Measurements from ENCODE around the gene TBCB. TPM values are rescaled to one million over a fixed set of nuclear protein-coding genes. Genes with fewer than 3 reads are reported as not detected.

The TBCB gene
- total RNA-seq, 2 donors from 2014 or later: 105 to 162 TPM

DNA sequence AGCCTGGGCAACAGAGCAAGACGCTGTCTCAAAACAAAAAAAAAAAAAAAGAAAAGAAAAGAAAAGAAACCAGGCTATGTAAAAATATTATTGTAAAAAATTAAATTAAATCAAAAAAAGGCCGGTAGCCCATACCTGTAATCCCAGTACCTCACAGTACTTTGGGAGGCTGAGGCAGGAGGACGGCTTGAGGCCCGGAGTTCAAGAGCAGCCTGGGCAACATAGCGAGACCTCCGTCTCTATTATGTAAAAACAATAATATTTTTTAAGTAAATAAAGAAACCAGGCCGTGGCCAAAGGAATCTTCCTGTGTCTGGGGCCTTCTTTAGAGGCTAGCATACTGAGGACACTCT is 23.8 kb downstream of the TBCB start:
- ATAC-seq (replicated peaks): no peak
- Mint-ChIP-seq H3K27me3 (no peaks in the 10 kb centered on the region), H3K9me3 (no peaks in the 10 kb centered on the region)

DNA sequence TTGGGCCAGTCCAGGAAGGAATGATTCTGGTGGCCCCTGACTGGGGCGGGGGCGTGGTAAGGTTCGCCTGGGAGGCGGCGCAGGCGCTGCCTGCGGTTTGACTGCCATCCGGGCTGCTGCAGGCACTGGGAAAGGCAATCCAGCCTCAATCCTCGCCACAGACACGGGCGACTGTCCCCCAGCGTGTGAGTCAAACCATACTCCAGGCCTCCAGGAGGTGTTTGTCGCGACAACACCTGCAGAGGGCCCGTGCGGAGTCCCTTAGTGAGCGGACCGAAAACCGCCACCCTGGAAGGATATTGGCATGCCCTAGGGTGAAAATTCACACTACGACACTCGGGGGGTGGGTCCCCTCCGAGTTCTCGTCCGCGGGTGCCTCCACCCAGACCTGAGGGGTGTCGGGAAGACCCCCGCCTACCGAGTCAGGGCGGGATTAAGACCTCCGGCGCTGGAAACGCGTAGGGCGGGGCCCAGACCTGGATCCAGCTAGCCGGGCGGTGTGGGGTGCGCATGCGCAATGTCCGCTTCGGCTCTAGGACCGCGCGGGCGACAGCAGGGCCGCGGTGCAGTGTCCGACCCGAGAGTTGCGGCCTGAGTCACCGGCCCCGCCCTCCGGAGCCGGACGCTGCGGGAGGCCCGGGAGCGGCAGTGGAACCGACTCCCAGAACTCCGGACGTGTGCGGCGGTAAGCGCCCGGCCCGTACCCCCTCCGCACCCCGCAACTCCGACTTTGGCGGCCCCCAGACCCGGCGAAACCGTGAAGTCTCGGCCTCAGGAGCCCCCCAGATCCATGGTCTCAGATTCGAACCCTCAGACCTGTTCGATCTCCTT is 24.4 kb downstream of the TBCB start, which contains the start of gene CAPNS1:
Gene CAPNS1, plus strand, starts transcription at position 594 of the 831 bp plus-strand sequence. CDS start 946 bp downstream, outside the sequence.
- Mint-ChIP-seq H3K27ac (peak within 1 kb of the TSS; percentile 59), H3K9me3 (no peaks in the 10 kb centered on the region), H3K4me3 (peak within 1 kb of the TSS; percentile 77), H3K4me1 (peaks cover 22% of the 10 kb centered on the region), H3K27me3 (no peaks in the 10 kb centered on the region), H3K36me3 (ENCODE audit: low read depth) (peaks cover 37% of the 10 kb centered on the region)
- ATAC-seq (replicated peaks): peak; percentile 77

More for the DNA sequence above, 23.8 kb downstream of the TBCB start:
- peak overlapping the region; percentile 59 for H3K27ac Mint-ChIP-seq
- peaks cover 32% of the 10 kb centered on the region for H3K36me3 Mint-ChIP-seq (ENCODE audit: low read depth)
- H3K4me3 Mint-ChIP-seq: peak overlapping the region; percentile 77
- peaks cover 22% of the 10 kb centered on the region for H3K4me1 Mint-ChIP-seq

DNA sequence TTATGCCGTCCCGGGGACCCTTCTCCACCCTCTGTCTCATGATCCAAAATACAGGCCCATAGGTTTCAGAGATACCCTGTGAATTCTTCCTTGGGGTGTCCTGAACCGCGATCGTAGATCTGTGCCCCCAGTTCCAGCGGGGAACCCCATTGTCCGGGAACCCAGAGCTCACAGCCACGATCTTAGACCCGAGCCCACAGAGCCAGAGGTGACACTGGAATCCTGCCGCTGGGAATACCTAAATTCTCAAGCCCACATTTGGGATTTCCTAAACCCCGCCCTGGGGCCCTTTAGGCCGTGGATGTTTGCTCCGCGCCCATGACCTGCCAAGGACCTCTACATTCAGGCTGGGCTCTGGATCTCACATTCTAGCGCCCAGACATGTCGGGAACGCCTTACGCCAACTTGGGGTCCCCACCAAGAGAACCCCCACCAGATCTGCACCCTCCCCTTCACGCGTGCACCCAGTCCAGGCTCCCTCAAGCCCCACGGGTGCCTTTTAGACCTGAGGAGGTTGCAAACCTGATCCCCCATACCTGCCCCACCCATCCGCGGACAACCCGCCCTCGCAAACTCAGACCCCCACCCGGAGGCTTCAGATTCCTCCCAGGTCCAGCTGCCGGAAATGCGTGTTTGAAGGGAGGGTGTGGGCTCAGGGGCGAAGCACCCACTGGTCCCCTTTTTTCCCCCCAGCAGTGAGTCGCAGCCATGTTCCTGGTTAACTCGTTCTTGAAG is 25.2 kb downstream of the TBCB start:
- H3K27ac Mint-ChIP-seq: peak overlapping the region; percentile 59
- H3K4me3 Mint-ChIP-seq: peak overlapping the region; percentile 77
- H3K27me3 Mint-ChIP-seq: no peaks in the 10 kb centered on the region
- ATAC-seq (replicated peaks): peak; percentile 17
- peaks cover 22% of the 10 kb centered on the region for H3K4me1 Mint-ChIP-seq
- H3K9me3 Mint-ChIP-seq: no peaks in the 10 kb centered on the region
- peaks cover 45% of the 10 kb centered on the region for H3K36me3 Mint-ChIP-seq (ENCODE audit: low read depth)

- H3K4me1 Mint-ChIP-seq: peaks cover 22% of the 10 kb centered on the region
- H3K9me3 Mint-ChIP-seq: no peaks in the 10 kb centered on the region
- H3K27ac Mint-ChIP-seq: peak overlapping the region; percentile 59
- H3K36me3 Mint-ChIP-seq (ENCODE audit: low read depth): peaks cover 53% of the 10 kb centered on the region
- peak; percentile 77 for ATAC-seq (replicated peaks)
- H3K4me3 Mint-ChIP-seq: peak overlapping the region; percentile 77
- no peaks in the 10 kb centered on the region for H3K27me3 Mint-ChIP-seq
Observed at GRCh38 chr19:36141039-36141927, 26.0 kb downstream of the TBCB start.

DNA sequence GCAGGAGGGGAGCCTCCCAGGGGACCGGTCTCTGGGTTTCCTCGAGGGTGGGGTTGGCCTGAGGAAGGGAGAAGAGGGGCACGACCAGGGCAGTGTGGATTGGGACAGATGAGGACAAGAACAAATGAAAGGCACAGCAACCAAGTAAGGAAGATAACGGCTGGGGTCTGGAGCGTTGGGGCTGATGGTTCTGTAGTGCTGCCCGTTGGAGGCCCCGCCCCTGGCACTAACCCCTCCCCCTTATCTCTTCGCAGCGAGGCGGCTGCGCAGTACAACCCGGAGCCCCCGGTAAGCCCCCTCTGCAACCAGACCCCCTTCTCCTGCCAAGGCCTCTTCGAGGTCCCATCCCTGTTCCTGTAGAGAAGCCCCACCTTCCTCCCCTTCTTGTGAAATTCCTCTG is 26.8 kb downstream of the TBCB start:
- H3K4me3 Mint-ChIP-seq: peak overlapping the region; percentile 77
- ATAC-seq (replicated peaks): no peak
- H3K27ac Mint-ChIP-seq: peak overlapping the region; percentile 59
- peaks cover 61% of the 10 kb centered on the region for H3K36me3 Mint-ChIP-seq (ENCODE audit: low read depth)
- no peaks in the 10 kb centered on the region for H3K27me3 Mint-ChIP-seq
- peaks cover 16% of the 10 kb centered on the region for H3K4me1 Mint-ChIP-seq
- H3K9me3 Mint-ChIP-seq: no peaks in the 10 kb centered on the region

GRCh38 chr19:36142496-36142895 is 27.2 kb downstream of the TBCB start:
- ATAC-seq (replicated peaks): no peak
- no peak overlapping the region for H3K27ac Mint-ChIP-seq
- peaks cover 18% of the 10 kb centered on the region for H3K4me1 Mint-ChIP-seq
- peak overlapping the region; percentile 6 for H3K4me3 Mint-ChIP-seq
- H3K9me3 Mint-ChIP-seq: no peaks in the 10 kb centered on the region
- H3K27me3 Mint-ChIP-seq: no peaks in the 10 kb centered on the region
- peaks cover 65% of the 10 kb centered on the region for H3K36me3 Mint-ChIP-seq (ENCODE audit: low read depth)

- H3K9me3 Mint-ChIP-seq: no peaks in the 10 kb centered on the region
- ATAC-seq (replicated peaks): no peak
- H3K27me3 Mint-ChIP-seq: no peaks in the 10 kb centered on the region
- peaks cover 18% of the 10 kb centered on the region for H3K4me1 Mint-ChIP-seq
- no peak overlapping the region for H3K27ac Mint-ChIP-seq
- no peak overlapping the region for H3K4me3 Mint-ChIP-seq
- H3K36me3 Mint-ChIP-seq (ENCODE audit: low read depth): peaks cover 86% of the 10 kb centered on the region
Observed at GRCh38 chr19:36144624-36145023, 29.4 kb downstream of the TBCB start.

- Mint-ChIP-seq H3K9me3 (no peaks in the 10 kb centered on the region), H3K4me3 (no peak overlapping the region), H3K4me1 (peaks cover 3% of the 10 kb centered on the region), H3K27ac (peak overlapping the region; percentile 62), H3K27me3 (no peaks in the 10 kb centered on the region), H3K36me3 (ENCODE audit: low read depth) (peaks cover 65% of the 10 kb centered on the region)
- ATAC-seq (replicated peaks): no peak
Observed at GRCh38 chr19:36149673-36150406, 34.6 kb downstream of the TBCB start.

DNA sequence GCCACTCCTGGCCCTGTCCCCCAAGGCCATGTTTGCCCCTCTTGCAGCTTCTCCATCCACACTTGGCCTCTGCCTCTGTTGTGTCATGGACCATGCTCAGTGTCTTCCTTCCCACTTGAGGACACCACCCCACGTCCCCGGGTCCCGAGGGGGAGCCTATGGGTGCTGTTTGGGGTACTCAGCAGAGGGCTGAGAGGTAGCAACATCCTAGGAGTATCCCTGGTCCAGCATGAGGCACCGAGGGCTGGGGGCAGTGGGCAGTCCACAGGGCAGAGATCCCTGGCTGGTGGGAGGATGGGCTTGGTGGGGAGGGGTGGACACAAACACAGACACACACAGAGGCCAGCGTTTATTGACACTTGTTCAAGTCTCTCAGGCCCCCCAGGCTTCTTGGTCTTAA is 35.3 kb downstream of the TBCB start:
- no peak for ATAC-seq (replicated peaks)
- peaks cover 58% of the 10 kb centered on the region for H3K36me3 Mint-ChIP-seq (ENCODE audit: low read depth)

DNA sequence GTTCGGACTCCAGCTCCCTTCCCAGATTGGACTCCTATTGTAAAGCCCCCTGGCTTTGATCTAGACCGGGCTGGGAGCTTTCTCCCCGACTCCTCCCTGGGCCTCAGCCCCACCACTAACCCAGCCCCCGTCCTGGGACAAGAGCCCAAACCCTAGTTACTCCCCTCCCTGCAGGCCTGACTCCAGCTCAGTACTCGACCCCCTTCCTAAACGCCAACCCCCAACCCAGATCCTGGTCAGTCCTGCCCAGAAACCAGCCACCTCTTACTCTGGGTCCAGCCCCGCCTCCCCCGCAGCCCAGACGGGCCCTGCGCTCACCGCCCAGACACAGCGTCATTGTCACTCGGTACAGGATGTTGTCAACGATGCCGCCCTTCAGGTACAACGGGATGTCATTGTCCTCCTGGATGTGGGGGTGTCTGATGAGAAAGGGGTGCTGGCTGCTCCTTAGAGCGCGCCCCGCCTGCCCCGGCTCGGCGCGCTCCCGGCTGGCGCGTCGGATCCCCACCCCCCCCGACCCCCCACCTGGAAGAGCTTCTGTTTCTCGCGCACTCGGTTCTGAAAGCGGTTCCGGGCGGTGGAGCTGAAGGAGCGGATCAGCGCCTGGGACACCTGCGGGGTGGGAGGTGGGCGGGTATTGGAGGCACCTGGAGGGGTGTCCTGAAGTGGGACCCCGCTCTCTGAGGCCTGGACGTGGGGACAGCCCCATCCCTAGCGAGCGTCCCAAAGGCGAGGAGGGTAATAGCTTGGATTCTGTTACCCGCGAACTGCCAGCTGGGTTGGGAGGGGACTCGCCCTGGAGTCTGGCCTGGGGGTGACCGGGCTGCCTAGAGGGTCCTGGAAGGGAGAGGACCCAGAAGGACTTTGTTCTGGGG is 36.1 kb downstream of the TBCB start:
- Mint-ChIP-seq H3K27ac (no peak overlapping the region), H3K4me1 (peaks cover 14% of the 10 kb centered on the region), H3K9me3 (no peaks in the 10 kb centered on the region), H3K27me3 (no peaks in the 10 kb centered on the region), H3K36me3 (ENCODE audit: low read depth) (peaks cover 50% of the 10 kb centered on the region), H3K4me3 (no peak overlapping the region)
- no peak for ATAC-seq (replicated peaks)

More for the DNA sequence above, 35.3 kb downstream of the TBCB start:
- no peaks in the 10 kb centered on the region for H3K27me3 Mint-ChIP-seq
- H3K4me3 Mint-ChIP-seq: no peak overlapping the region
- H3K9me3 Mint-ChIP-seq: no peaks in the 10 kb centered on the region
- peak overlapping the region; percentile 62 for H3K27ac Mint-ChIP-seq
- peaks cover 7% of the 10 kb centered on the region for H3K4me1 Mint-ChIP-seq

- no peak for ATAC-seq (replicated peaks)
- no peak overlapping the region for H3K4me3 Mint-ChIP-seq
Observed at GRCh38 chr19:36152019-36152351, 36.7 kb downstream of the TBCB start.

GRCh38 chr19:36152352-36153091 is 37.3 kb downstream of the TBCB start, which contains the start of gene COX7A1:
Gene COX7A1, minus strand, starts transcription at chr19:36152447. Its CDS starts 40 bp downstream, at chr19:36152407.
- peaks cover 10% of the 10 kb centered on the region for H3K4me1 Mint-ChIP-seq
- H3K27me3 Mint-ChIP-seq: no peaks in the 10 kb centered on the region

More at GRCh38 chr19:36152019-36152351, 36.7 kb downstream of the TBCB start:
- peaks cover 13% of the 10 kb centered on the region for H3K4me1 Mint-ChIP-seq
- H3K27me3 Mint-ChIP-seq: no peaks in the 10 kb centered on the region
- no peaks in the 10 kb centered on the region for H3K9me3 Mint-ChIP-seq
- H3K27ac Mint-ChIP-seq: no peak overlapping the region
- peaks cover 44% of the 10 kb centered on the region for H3K36me3 Mint-ChIP-seq (ENCODE audit: low read depth)

More at GRCh38 chr19:36152352-36153091, 37.3 kb downstream of the TBCB start, which contains the start of gene COX7A1:
- Mint-ChIP-seq H3K36me3 (ENCODE audit: low read depth) (peaks cover 38% of the 10 kb centered on the region), H3K9me3 (no peaks in the 10 kb centered on the region), H3K4me3 (no peak within 1 kb of the TSS), H3K27ac (no peak within 1 kb of the TSS)
- ATAC-seq (replicated peaks): no peak

All from activated T-helper 17 cell treated with anti-CD3 and anti-CD28 coated beads, Interleukin-2, amount 50 U/mL, for 72 hours (primary cell).